Lower lobe of right lung (tissue), 2 donors: ENCODE measurements around the gene ACTL10. TPM values are rescaled to one million over a fixed set of nuclear protein-coding genes. Genes with fewer than 3 reads are reported as not detected.
"Not testable (repeated sequence)": the region's sequence is repeated elsewhere in the genome, so short reads cannot be mapped to it uniquely, and the experiment has no call there.

ENCODE experiments used
- ATAC-seq, 2 donors: fragments of 200-7000 bp; cut with Tn5 transposase; one replicate each; pipeline ENCODE4 v1.9.1; 2020 to 2022; ENCODE audit warnings: mild to moderate bottlenecking in 2 of 2, moderate library complexity in 2 of 2
- DNase-seq: peaks from one replicate; pipeline ENCODE4 v3.0.0-alpha.2; 2020
- H3K27ac ChIP-seq: fragments of 200-600 bp; one replicate; pipeline ENCODE4 v1.8.0; 2022
- H3K27me3 ChIP-seq: fragments of 200-600 bp; one replicate; pipeline ENCODE4 v1.8.0; 2022; ENCODE audit warnings: low read depth
- H3K36me3 ChIP-seq: fragments of 200-600 bp; one replicate; pipeline ENCODE4 v1.8.0; 2022; ENCODE audit warnings: mild to moderate bottlenecking
- H3K4me1 ChIP-seq: fragments of 200-600 bp; one replicate; pipeline ENCODE4 v1.8.0; 2022
- H3K4me3 ChIP-seq: fragments of 200-600 bp; one replicate; pipeline ENCODE4 v1.8.0; 2022; ENCODE audit warnings: mild to moderate bottlenecking
- H3K9me3 ChIP-seq: fragments of 200-600 bp; one replicate; pipeline ENCODE4 v1.8.0; 2022
- intact Hi-C: fragments of 100-400 bp; cut with DNase I; formaldehyde crosslinking; loops from one replicate; pipeline ENCODE4 v1.11.0; 2022
- total RNA-seq: library from RNA; stranded (reverse); fragmentation: NEBNext Ultra II Directional; extraction: Animal tissue kit (Norgen Biotek cat#: 25700); gene quantifications from one replicate; pipeline ENCODE4 v1.2.1, GENCODE V29; 2021
- TF ChIP-seq, protein P1 (sequence below): fragments of 200-600 bp; IDR thresholded peaks from one replicate; pipeline ENCODE4 v1.8.0; 2022; ENCODE audit warnings: antibody characterized with exemption, mild to moderate bottlenecking
- donor health status: DM: no; HTN: yes; CAD: no; lungs with severe emphysema.

The ACTL10 gene
- total RNA-seq, 1 donor from 2014 or later = 1.3 TPM

GRCh38 chr20:33693741-33694638 is 27.2 kb downstream of the ACTL10 start:
- DNase-seq = no peak
- TF ChIP-seq, protein P1, sequence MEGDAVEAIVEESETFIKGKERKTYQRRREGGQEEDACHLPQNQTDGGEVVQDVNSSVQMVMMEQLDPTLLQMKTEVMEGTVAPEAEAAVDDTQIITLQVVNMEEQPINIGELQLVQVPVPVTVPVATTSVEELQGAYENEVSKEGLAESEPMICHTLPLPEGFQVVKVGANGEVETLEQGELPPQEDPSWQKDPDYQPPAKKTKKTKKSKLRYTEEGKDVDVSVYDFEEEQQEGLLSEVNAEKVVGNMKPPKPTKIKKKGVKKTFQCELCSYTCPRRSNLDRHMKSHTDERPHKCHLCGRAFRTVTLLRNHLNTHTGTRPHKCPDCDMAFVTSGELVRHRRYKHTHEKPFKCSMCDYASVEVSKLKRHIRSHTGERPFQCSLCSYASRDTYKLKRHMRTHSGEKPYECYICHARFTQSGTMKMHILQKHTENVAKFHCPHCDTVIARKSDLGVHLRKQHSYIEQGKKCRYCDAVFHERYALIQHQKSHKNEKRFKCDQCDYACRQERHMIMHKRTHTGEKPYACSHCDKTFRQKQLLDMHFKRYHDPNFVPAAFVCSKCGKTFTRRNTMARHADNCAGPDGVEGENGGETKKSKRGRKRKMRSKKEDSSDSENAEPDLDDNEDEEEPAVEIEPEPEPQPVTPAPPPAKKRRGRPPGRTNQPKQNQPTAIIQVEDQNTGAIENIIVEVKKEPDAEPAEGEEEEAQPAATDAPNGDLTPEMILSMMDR = no peak

GRCh38 chr20:33694639-33695012 is 27.9 kb downstream of the ACTL10 start:
- intact Hi-C loops = no loop called here
- Histone ChIP-seq H3K4me1 (peaks cover 3% of the 10 kb centered on the region), H3K9me3 (no peaks in the 10 kb centered on the region), H3K27me3 (no peaks in the 10 kb centered on the region), H3K4me3 (no peak overlapping the region), H3K36me3 (no peaks in the 10 kb centered on the region), H3K27ac (peak overlapping the region; percentile 46)
- TF ChIP-seq, protein P1 = no peak
- ATAC-seq = no peak
- no peak for DNase-seq

More at GRCh38 chr20:33693741-33694638, 27.2 kb downstream of the ACTL10 start:
- Histone ChIP-seq H3K36me3 (no peaks in the 10 kb centered on the region), H3K27ac (peak overlapping the region; percentile 46), H3K4me1 (peaks cover 3% of the 10 kb centered on the region), H3K27me3 (no peaks in the 10 kb centered on the region), H3K4me3 (no peak overlapping the region), H3K9me3 (no peaks in the 10 kb centered on the region)
- intact Hi-C loops = no loop called here
- peak; percentile 78 to 79 for ATAC-seq

GRCh38 chr20:33696448-33696847 is 29.7 kb downstream of the ACTL10 start:
- H3K4me1 ChIP-seq = peaks cover 3% of the 10 kb centered on the region
- no peaks in the 10 kb centered on the region for H3K9me3 ChIP-seq
- ATAC-seq = no peak
- H3K27ac ChIP-seq = no peak overlapping the region
- no peak overlapping the region for H3K4me3 ChIP-seq
- intact Hi-C loops = no loop called here
- no peak for DNase-seq
- H3K27me3 ChIP-seq = no peaks in the 10 kb centered on the region
- TF ChIP-seq, protein P1 = no peak
- no peaks in the 10 kb centered on the region for H3K36me3 ChIP-seq

DNA sequence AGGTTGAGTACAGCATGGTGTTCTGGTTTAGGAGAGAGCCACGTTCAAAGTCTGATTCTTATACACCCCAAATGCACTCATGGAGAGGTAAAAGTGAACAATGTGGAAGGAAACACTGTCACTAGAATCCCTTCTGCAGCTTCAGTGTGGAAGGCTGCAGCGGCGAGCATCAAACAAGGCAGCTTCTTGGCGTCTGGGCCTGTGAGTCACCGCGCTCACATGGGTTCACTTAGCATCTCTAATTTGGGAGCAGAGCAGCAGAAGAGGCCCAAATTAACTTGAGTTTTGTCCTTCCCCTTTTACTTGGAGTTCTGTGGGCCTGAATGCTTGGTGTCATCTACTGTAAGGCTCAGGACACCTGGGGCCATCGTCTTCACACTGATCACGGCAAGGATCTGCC is 30.4 kb downstream of the ACTL10 start:
- ATAC-seq = no peak
- no peak overlapping the region for H3K27ac ChIP-seq
- no peaks in the 10 kb centered on the region for H3K36me3 ChIP-seq
- intact Hi-C loops = no loop called here
- peaks cover 3% of the 10 kb centered on the region for H3K4me1 ChIP-seq
- no peak overlapping the region for H3K4me3 ChIP-seq
- TF ChIP-seq, protein P1 = no peak
- H3K27me3 ChIP-seq = no peaks in the 10 kb centered on the region
- no peak for DNase-seq
- H3K9me3 ChIP-seq = no peaks in the 10 kb centered on the region

DNA sequence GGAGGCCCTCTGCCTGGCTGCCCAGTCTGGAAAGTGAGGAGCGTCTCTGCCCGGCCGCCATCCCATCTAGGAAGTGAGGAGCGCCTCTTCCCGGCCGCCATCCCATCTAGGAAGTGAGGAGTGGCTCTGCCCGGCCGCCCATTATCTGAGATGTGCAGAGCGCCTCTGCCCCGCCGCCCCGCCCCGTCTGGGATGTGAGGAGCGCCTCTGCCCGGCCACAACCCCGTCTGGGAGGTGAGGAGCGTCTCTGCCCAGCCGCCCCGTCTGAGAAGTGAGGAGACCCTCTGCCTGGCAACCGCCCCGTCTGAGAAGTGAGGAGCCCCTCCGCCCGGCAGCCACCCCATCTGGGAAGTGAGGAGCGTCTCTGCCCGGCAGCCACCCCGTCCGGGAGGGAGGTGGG is 32.2 kb downstream of the ACTL10 start:
- H3K9me3 ChIP-seq, intact Hi-C loops, H3K27me3 ChIP-seq, ATAC-seq, H3K4me3 ChIP-seq, H3K36me3 ChIP-seq, H3K4me1 ChIP-seq, H3K27ac ChIP-seq, DNase-seq: not testable (repeated sequence)

DNA sequence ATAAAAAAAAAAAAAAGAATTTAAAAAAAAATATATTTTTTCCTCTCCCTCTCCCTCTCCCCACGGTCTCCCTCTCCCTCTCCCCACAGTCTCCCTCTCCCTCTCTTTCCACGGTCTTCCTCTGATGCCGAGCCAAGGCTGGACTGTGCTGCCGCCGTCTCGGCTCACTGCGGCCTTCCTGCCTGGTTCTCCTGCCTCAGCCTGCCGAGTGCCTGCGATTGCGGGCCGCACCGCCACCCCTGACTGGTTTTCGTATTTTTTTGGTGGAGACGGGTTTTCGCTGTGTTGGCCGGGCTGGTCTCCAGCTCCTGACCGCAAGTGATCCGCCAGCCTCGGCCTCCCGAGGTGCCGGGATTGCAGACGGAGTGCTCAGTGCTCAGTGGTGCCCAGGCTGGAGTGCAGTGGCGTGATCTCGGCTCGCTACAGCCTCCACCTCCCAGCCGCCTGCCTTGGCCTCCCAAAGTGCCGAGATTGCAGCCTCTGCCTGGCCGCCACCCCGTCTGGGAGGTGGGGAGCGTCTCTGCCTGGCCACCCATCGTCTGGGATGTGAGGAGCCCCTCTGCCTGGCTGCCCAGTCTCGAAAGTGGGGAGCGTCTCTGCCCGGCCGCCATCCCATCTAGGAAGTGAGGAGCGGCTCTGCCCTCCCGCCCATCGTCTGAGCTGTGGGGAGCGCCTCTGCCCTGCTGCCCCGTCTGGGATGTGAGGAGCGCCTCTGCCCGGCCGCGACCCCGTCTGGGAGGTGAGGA is 34.1 kb downstream of the ACTL10 start:
- intact Hi-C loops, H3K27ac ChIP-seq, H3K9me3 ChIP-seq, H3K4me1 ChIP-seq, ATAC-seq, H3K27me3 ChIP-seq, DNase-seq, H3K36me3 ChIP-seq, H3K4me3 ChIP-seq: not testable (repeated sequence)
